ENCODE results near the gene PML.

The PML gene

DNA sequence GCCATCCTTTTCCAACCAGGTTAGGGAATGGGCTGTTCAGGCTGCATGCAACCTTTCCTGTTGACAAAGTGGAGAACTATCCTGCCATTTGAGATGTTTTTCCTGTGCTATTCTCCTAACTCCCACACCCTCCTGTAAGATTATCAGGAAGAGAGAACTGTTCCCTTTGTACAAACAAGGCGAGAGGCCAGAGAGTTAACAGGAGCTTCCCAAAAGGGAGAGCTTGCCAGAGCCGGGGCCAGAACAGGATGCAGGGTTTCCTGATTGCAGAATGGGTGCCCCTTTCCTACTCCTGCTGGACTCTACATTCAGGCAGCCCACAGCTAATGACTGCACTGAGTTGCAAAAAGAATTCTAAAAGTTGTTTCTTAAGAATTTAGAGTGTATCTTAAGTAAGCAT, 17.1 kb downstream of the PML start:
- no peak for DNase-seq

GRCh38 chr15:74013374-74013894, 18.9 kb downstream of the PML start:
- DNase-seq: no peak

GRCh38 chr15:74019734-74020133, 25.2 kb downstream of the PML start:
- DNase-seq: no peak

DNA sequence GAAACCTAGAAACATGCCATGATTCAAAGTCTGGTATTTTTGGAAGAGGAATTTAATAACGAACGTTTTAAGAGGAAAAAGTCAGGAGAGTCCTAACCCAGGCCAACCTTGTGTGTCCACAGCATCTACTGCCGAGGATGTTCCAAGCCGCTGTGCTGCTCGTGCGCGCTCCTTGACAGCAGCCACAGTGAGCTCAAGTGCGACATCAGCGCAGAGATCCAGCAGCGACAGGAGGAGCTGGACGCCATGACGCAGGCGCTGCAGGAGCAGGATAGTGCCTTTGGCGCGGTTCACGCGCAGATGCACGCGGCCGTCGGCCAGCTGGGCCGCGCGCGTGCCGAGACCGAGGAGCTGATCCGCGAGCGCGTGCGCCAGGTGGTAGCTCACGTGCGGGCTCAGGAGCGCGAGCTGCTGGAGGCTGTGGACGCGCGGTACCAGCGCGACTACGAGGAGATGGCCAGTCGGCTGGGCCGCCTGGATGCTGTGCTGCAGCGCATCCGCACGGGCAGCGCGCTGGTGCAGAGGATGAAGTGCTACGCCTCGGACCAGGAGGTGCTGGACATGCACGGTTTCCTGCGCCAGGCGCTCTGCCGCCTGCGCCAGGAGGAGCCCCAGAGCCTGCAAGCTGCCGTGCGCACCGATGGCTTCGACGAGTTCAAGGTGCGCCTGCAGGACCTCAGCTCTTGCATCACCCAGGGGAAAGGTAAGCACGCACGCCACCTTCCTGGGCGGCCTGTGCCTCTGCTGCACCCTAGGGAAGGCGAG, 28.4 kb downstream of the PML start:
- DNase-seq: no peak

- no peak for DNase-seq
These were observed 30.2 kb downstream of the PML start for GRCh38 chr15:74024687-74025086.

DNA sequence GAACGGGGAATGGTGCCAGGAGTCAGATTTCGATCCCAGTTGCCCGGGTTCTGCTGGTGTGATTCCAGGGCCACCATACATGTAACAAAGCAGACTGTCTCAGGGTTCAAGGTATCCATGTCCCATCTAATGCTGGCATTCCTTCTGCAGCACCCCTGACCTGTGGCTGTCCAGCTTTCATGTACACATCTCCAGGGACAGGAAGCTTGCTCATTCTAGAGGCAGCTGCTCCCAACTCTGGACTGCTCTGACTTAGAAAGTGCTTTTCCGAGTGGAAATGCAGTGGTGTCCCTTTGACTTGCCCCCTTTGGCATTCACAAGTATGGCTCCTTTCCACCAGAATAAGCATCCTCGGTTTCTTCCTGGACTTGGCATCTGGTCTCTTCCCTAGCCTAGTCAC, 30.9 kb downstream of the PML start:
- DNase-seq: no peak

GRCh38 chr15:74027688-74028087, 33.2 kb downstream of the PML start:
- peak; percentile 75 for DNase-seq

DNA sequence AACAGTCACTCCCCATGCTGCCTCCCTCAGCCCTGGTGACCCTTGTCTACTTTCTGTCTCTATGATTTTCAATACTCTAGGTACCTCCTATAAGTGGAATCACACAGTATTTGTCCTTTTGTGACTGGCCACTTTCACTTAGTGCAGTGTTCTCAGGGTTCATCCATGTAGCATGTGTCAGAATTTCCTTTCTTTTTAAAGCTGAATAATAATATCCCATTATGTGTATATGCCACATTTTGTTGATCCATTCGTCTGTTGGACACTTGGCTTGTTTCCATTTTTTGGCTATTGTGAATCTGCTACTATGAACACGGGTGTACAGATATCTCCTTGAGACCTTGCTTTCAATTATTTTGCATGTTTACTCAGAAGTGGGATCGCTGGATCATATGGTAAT, 34.1 kb downstream of the PML start:
- no peak for DNase-seq

- DNase-seq: no peak
These were observed 37.5 kb downstream of the PML start for GRCh38 chr15:74032046-74032445.

GRCh38 chr15:74032606-74033561, 38.4 kb downstream of the PML start:
- no peak for DNase-seq

DNA sequence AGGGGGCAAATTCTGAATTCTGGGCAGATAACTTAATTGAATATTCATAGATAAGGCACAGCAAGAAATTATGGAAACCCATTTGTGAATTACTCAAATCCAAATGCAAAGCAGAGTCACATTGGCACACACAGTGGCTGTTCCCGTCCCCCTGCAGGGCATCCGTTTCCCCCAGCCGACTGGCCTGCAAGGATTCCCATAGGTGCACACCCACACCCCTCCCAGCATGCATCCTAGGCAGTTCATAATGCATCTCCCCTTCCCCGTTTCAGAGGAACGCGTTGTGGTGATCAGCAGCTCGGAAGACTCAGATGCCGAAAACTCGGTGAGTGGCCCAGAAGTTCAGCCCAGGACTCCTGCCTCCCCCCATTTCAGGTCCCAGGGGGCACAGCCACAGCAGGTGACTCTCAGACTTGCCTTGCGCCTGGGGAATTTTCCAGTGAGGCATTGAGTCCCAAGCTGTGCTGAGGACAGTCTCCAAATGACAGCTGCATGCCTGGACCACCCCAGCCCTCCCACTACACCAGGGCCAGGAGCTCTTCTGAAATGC, 39.8 kb downstream of the PML start:
- DNase-seq: no peak

GRCh38 chr15:74035121-74036017, 40.9 kb downstream of the PML start:
- DNase-seq: no peak

- DNase-seq: peak; percentile 3
These were observed 42.0 kb downstream of the PML start for GRCh38 chr15:74036271-74037170.

DNA sequence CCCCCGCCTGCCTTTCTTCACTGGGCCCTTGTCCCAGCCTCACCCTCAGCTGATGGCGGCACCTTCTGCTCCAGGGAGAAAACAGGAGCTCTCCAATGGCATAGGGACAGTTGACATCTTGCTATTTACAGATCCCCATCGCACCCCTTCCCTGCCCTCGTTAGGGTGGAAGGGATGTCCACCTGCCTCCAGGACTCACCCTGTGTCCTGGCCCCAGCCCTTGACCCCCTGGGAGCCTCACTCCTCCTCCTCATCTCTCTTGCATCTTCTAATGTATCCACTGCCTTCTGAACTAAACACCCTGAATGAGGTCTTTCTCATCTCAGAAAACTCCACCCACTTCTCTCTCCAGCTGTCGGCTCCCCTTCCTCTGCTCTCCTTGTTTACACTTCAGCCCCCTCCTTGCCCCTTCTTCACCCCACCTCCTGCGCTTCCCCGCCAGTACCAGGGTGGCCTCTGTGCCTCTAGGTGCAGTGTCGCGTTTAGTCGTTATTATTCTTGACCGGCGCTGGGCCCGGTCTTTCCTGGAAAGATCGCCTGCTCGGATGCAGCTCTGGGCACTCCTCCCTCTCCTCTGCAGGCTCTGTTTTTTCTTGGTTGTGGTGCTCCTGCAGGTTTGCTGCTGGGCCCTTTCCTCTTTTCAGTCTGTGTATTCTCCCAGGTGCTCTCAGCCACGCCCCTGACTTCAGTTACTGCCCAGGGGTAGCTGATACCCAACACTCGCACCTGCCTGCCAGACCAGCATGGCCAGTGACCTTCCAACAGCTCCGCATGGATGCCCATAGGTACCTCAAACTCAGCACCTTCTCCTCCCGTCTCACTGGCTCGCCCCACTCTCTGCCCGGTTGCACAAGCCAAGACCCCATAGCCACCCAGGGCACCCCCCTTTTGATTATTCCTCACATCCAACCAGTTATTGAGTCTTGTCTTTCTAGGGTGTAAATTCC, 42.9 kb downstream of the PML start:
- no peak for DNase-seq

DNA sequence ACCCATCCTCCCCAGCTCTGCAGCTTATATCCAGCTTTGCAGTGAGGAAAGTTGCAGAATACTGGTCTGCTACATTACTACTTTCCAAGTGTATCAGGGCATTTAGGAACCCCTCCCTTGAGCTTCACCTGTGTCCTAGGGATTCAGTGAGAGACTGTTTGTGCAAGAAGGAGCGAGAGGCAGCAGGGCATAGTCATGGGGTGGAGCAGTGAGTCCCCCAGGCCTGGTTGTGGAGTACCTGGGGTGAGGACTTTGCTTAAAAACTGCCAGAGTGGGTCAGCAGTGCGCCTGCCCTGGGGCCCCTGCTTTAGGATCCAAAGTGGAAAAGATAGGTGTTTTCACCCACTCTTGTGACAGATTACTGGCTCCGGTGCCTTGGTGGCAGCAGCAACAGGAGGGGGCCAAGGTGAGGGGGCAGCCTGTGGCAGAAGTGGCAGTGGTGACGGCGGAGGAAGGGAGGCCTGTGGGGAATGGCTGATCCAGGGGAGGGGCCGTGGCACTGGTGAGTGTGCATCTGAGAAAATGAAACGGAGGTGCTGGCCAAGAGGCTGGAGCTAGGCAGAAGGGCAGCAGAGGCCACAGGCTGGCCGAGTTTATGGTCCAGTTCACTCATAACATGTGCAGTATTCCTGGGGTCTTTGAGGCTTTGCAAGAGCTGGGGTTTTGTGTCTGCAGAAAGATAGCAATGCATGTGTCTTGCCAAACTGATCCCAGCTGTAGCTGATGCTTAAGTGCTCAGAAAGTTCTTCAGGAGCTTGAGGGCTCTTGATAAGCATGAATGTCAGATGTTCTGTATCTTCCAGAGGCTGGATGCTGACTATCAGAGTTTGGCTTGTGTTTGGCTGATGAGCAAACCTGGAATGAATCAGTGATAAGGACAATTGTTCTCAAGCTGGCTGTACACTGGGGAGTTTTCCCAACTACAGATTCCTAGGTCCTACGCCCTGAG, 44.5 kb downstream of the PML start:
- peak; percentile 32 for DNase-seq

GRCh38 chr15:74039656-74040010, 45.1 kb downstream of the PML start:
- DNase-seq: no peak

GRCh38 chr15:74040109-74040850, 45.8 kb downstream of the PML start:
- DNase-seq: no peak

- DNase-seq: no peak
These were observed 46.8 kb downstream of the PML start for GRCh38 chr15:74041311-74041756.

Data from DMS79 treated with DMSO at 0.1 percent for 48 hours (cell line).